Kidney (tissue), 14 donors: Measurements from ENCODE around the gene ACAD8. TPM values are rescaled to one million over a fixed set of nuclear protein-coding genes. Genes with fewer than 3 reads are reported as not detected.

ENCODE experiments used
- DNase-seq, 5 donors: peaks; one replicate each; pipeline ENCODE4 v3.0.0-alpha.2; 2013 to 2020
- FAIRE-seq: peaks from 2 replicates; lab custom pipeline; 2012; peaks lifted over from hg19 to GRCh38; lab: Jason Lieb, UNC
- H3K27ac ChIP-seq, 2 donors: one replicate each; pipeline ENCODE4 v1.7.0; 2013; ENCODE audit warnings: low read depth in 2 of 2, low read length in 2 of 2, inconsistent platforms in 1 of 2
- H3K27me3 ChIP-seq: one replicate; pipeline ENCODE4 v1.7.1; 2013; ENCODE audit warnings: low read length, inconsistent platforms; ENCODE audit not compliant: control insufficient read depth, insufficient read depth
- H3K36me3 ChIP-seq, 3 donors: one replicate each; pipeline versions ENCODE4 v1.7.0 to v1.7.1; 2013; ENCODE audit warnings: low read length in 3 of 3, control low read depth in 1 of 3, inconsistent platforms in 1 of 3; ENCODE audit not compliant: insufficient read depth in 3 of 3, control insufficient read depth in 2 of 3
- H3K4me1 ChIP-seq, 3 donors: one replicate each; pipeline versions ENCODE4 v1.7.0 to v1.7.1; 2013; ENCODE audit warnings: low read length in 3 of 3, inconsistent platforms in 1 of 3, low read depth in 1 of 3; ENCODE audit not compliant: control insufficient read depth in 2 of 3, insufficient read depth in 2 of 3
- H3K4me3 ChIP-seq, 3 donors: one replicate each; pipeline versions ENCODE4 v1.7.0 to v1.8.1; 2013; ENCODE audit warnings: low read length in 3 of 3, control low read depth in 1 of 3, inconsistent platforms in 1 of 3
- H3K9ac ChIP-seq, 3 donors: one replicate each; pipeline versions ENCODE4 v1.7.0 to v1.7.1; 2013; ENCODE audit warnings: low read length in 3 of 3, control low read depth in 1 of 3, inconsistent platforms in 1 of 3
- H3K9me3 ChIP-seq, 3 donors: one replicate each; pipeline versions ENCODE4 v1.7.0 to v1.7.1; 2013; ENCODE audit warnings: low read length in 3 of 3, control low read depth in 1 of 3, inconsistent platforms in 1 of 3; ENCODE audit not compliant: control insufficient read depth in 2 of 3, insufficient read depth in 1 of 3
- CTCF ChIP-seq: IDR thresholded peaks from 3 replicates; pipeline ENCODE4 v1.5.1; 2012; ENCODE audit warnings: mild to moderate bottlenecking, moderate library complexity, borderline replicate concordance; ENCODE audit not compliant: insufficient read depth; ENCODE audit errors: extremely low read depth
- intact Hi-C: fragments of 100-400 bp; cut with DNase I; formaldehyde crosslinking; loops from one replicate; pipeline ENCODE4 v1.11.1; 2022
- polyA plus RNA-seq: library from polyadenylated mRNA; stranded (reverse); fragments of 350-450 nt; fragmentation: Illumina TruSeq; extraction: RNeasy Lipid Tissue Mini Kit (QIAGEN cat#74804); gene quantifications from one replicate; pipeline ENCODE4 v1.2.3, GENCODE V29; 2014; ENCODE audit warnings: low read depth, low replicate concordance; ENCODE audit not compliant: insufficient read depth
- total RNA-seq: library from RNA; stranded (reverse); fragmentation: NEBNext Ultra II Directional; extraction: Animal tissue kit (Norgen Biotek cat#: 25700); gene quantifications from one replicate; pipeline ENCODE4 v1.2.1, GENCODE V29; 2021
- donor health status: control.
- donor health status: control.
- donor health status: control.
- donor health status: control.
- donor health status: control.
- donor health status: DM: yes; HTN: yes; CAD: no.
- donor health status: Normal renal cell carcinoma (clear cell type).

Gene ACAD8
- total and polyA plus RNA-seq, 2 donors from 2014 or later: 28.1 to 42.1 TPM

- no peak overlapping the region for H3K4me3 ChIP-seq
- no peak for DNase-seq
- H3K27ac ChIP-seq: no peak overlapping the region
- H3K27me3 ChIP-seq: no peaks in the 10 kb centered on the region
- no peaks in the 10 kb centered on the region for H3K36me3 ChIP-seq
- no peak overlapping the region for H3K9ac ChIP-seq
- H3K4me1 ChIP-seq: no peaks in the 10 kb centered on the region
- FAIRE-seq: no peak
- intact Hi-C loops: no loop called here
- no peak for TF ChIP-seq CTCF
- peaks cover 0 to 6% (median 4%) of the 10 kb centered on the region in 3 donors for H3K9me3 ChIP-seq
These were observed 60.6 kb downstream of the ACAD8 start for GRCh38 chr11:134313821-134314607.

Other genes starting within 250 kb of the ACAD8 start
- 19.5 TPM for gene JAM3, start 184.5 kb upstream of the ACAD8 start, total RNA-seq
- gene JAM3, start 184.5 kb upstream of the ACAD8 start, polyA plus RNA-seq: 13.3 TPM
- 21.3 TPM for gene NCAPD3, start 29.6 kb upstream of the ACAD8 start, total RNA-seq
- gene NCAPD3, start 29.6 kb upstream of the ACAD8 start, polyA plus RNA-seq: 3.7 TPM
- gene VPS26B, start 28.9 kb upstream of the ACAD8 start, total RNA-seq: 34.6 TPM
- 20.5 TPM for gene VPS26B, start 28.9 kb upstream of the ACAD8 start, polyA plus RNA-seq
- gene THYN1, start 216 bp upstream of the ACAD8 start, total RNA-seq: 32.2 TPM
- gene THYN1, start 216 bp upstream of the ACAD8 start, polyA plus RNA-seq: 74.0 TPM
- 0.06 TPM for gene GLB1L3, start 22.8 kb downstream of the ACAD8 start, total RNA-seq
- 0.17 TPM for gene GLB1L3, start 22.8 kb downstream of the ACAD8 start, polyA plus RNA-seq
- gene GLB1L2, start 78.4 kb downstream of the ACAD8 start, total RNA-seq: 10.0 TPM
- gene GLB1L2, start 78.4 kb downstream of the ACAD8 start, polyA plus RNA-seq: 26.1 TPM
- gene B3GAT1, start 158.7 kb downstream of the ACAD8 start, total RNA-seq: 3.7 TPM
- gene B3GAT1, start 158.7 kb downstream of the ACAD8 start, polyA plus RNA-seq: 0.82 TPM